Measurements from ENCODE around the gene WDR31.
"Not testable (repeated sequence)": the region's sequence is repeated elsewhere in the genome, so short reads cannot be mapped to it uniquely, and the experiment has no call there.

Gene WDR31

GRCh38 chr9:113298311-113298710, 41.8 kb downstream of the WDR31 start:
- DNase-seq (ENCODE audit: low read depth in 2 of 2), result no peak

- no peak for DNase-seq (ENCODE audit: low read depth in 2 of 2)
Observed at GRCh38 chr9:113296796-113297558, 43.1 kb downstream of the WDR31 start.

- DNase-seq (ENCODE audit: low read depth in 2 of 2), result not testable (repeated sequence)
Observed at GRCh38 chr9:113296247-113296646, 43.8 kb downstream of the WDR31 start.

- DNase-seq (ENCODE audit: low read depth in 2 of 2), result no peak
Observed at GRCh38 chr9:113293285-113293878, 46.7 kb downstream of the WDR31 start.

GRCh38 chr9:113290052-113290607, 49.9 kb downstream of the WDR31 start:
- DNase-seq (ENCODE audit: low read depth in 2 of 2), result no peak

- no peak for DNase-seq (ENCODE audit: low read depth in 2 of 2)
Observed at GRCh38 chr9:113289091-113289490, 51.0 kb downstream of the WDR31 start.

- DNase-seq (ENCODE audit: low read depth in 2 of 2), result no peak
Observed at GRCh38 chr9:113281356-113281755, 58.7 kb downstream of the WDR31 start.

- DNase-seq (ENCODE audit: low read depth in 2 of 2), result no peak
Observed at GRCh38 chr9:113278840-113279239, 61.2 kb downstream of the WDR31 start.

- peak; percentile 90 to 92 for DNase-seq (ENCODE audit: low read depth in 2 of 2)
Observed at GRCh38 chr9:113275157-113276131, 64.6 kb downstream of the WDR31 start, which contains the start of the genes CDC26 and PRPF4. Gene CDC26 (minus strand): TSS chr9:113275572. CDS start chr9:113272507, 3,065 bp downstream. Gene PRPF4 (plus strand): TSS chr9:113275658. CDS start chr9:113275744, 86 bp downstream.

- peak in 1 of 2 donors; percentile 21 for DNase-seq (ENCODE audit: low read depth in 2 of 2)
Observed at GRCh38 chr9:113274474-113275156, 65.5 kb downstream of the WDR31 start.

GRCh38 chr9:113269871-113270270, 70.2 kb downstream of the WDR31 start:
- DNase-seq (ENCODE audit: low read depth in 2 of 2), result no peak

- no peak for DNase-seq (ENCODE audit: low read depth in 2 of 2)
Observed at GRCh38 chr9:113269355-113269754, 70.7 kb downstream of the WDR31 start.

- no peak for DNase-seq (ENCODE audit: low read depth in 2 of 2)
Observed at GRCh38 chr9:113267911-113268566, 72.0 kb downstream of the WDR31 start.

GRCh38 chr9:113266174-113266573, 73.9 kb downstream of the WDR31 start:
- DNase-seq (ENCODE audit: low read depth in 2 of 2), result no peak

Measured in stimulated activated CD4-positive, alpha-beta T cell treated with anti-CD3 and anti-CD28 coated beads, Interleukin-1b, Interleukin-23, amount 100 ng/mL, for 4 hours (primary cell).